Spleen (tissue), 13 donors: ENCODE measurements around the gene ST6GALNAC1. TPM values are rescaled to one million over a fixed set of nuclear protein-coding genes. Genes with fewer than 3 reads are reported as not detected.

ENCODE experiments used
- DNase-seq: peaks from one replicate; pipeline ENCODE4 v3.0.0-alpha.2; 2020
- H3K27ac ChIP-seq, 8 donors: fragments of 200-600 bp; sonication (generic) in 7 of 8; 1 replicate in 4 of 8; 2 replicates in 4 of 8; pipeline versions ENCODE4 v1.5.0 to v1.8.0; 2016 to 2021; ENCODE audit warnings: inconsistent platforms in 4 of 8, mild to moderate bottlenecking in 4 of 8, moderate library complexity in 1 of 8
- H3K27me3 ChIP-seq, 7 donors: fragments of 200-600 bp; sonication (generic) in 6 of 7; replicated peaks in 1 of 7; 1 replicate in 4 of 7; 2 replicates in 3 of 7; pipeline versions ENCODE4 v1.5.0 to v1.8.0; 2016 to 2021; ENCODE audit warnings: inconsistent platforms in 3 of 7, mild to moderate bottlenecking in 1 of 7
- H3K36me3 ChIP-seq, 6 donors: fragments of 200-600 bp; sonication (generic) in 5 of 6; 1 replicate in 4 of 6; 2 replicates in 2 of 6; pipeline versions ENCODE4 v1.5.0 to v1.8.0; 2016 to 2021; ENCODE audit warnings: inconsistent platforms in 2 of 6
- H3K4me1 ChIP-seq, 6 donors: fragments of 200-600 bp; sonication (generic) in 5 of 6; 1 replicate in 3 of 6; 2 replicates in 3 of 6; pipeline versions ENCODE4 v1.5.0 to v1.8.0; 2016 to 2021; ENCODE audit warnings: inconsistent platforms in 3 of 6
- H3K4me3 ChIP-seq, 8 donors: fragments of 200-600 bp; sonication (generic) in 7 of 8; 1 replicate in 4 of 8; 2 replicates in 4 of 8; pipeline versions ENCODE4 v1.5.0 to v1.8.0; 2016 to 2021; ENCODE audit warnings: inconsistent platforms in 4 of 8, mild to moderate bottlenecking in 4 of 8, moderate library complexity in 2 of 8
- H3K9me3 ChIP-seq, 8 donors: fragments of 200-600 bp; sonication (generic) in 7 of 8; 1 replicate in 4 of 8; 2 replicates in 4 of 8; pipeline versions ENCODE4 v1.5.0 to v1.8.0; 2016 to 2021; ENCODE audit warnings: inconsistent platforms in 4 of 8
- POLR2A ChIP-seq, 3 donors: fragments of 450-650 bp; IDR thresholded peaks; one replicate each; pipeline ENCODE4 v1.5.1; 2017; ENCODE audit warnings: antibody characterized with exemption in 3 of 3, mild to moderate bottlenecking in 1 of 3
- POLR2AphosphoS5 ChIP-seq, 3 donors: sonication (generic); formaldehyde crosslinking; IDR thresholded peaks; one replicate each; pipeline ENCODE4 v1.5.1; 2017; ENCODE audit warnings: antibody characterized with exemption in 3 of 3
- WGBS, 5 donors: extraction: QIAGEN DNeasy Blood & Tissue Kit in 3 of 5; methylation state at CpG; one replicate each; pipeline versions ENCODE4 v1.1.5 to v1.1.7; 2013 to 2018; 5-methylcytosine and 5-hydroxymethylcytosine counted together
- intact Hi-C: fragments of 100-400 bp; cut with DNase I; formaldehyde crosslinking; loops from one replicate; pipeline ENCODE4 v1.15.0; 2023; ENCODE audit warnings: low total_unique reads
- long read RNA-seq, 2 donors: transcript quantifications; one replicate each; lab custom pipeline, GENCODE V29; 2026
- polyA plus RNA-seq, 3 donors: library from polyadenylated mRNA; stranded (reverse); fragments of 200-250 nt; gene quantifications; one replicate each; pipeline ENCODE4 v1.2.1, GENCODE V29; 2013
- total RNA-seq, 7 donors: library from RNA; depleted of rRNA in 3 of 7; stranded (reverse); fragments of >200 nt in 3 of 7; fragmentation: NEBNext Ultra II Directional in 4 of 7; extraction: Animal tissue kit (Norgen Biotek cat#: 25700) in 4 of 7; gene quantifications; one replicate each; pipeline versions ENCODE4 v1.1.0 to v1.2.1, GENCODE V29; 2016 to 2021
- TF ChIP-seq, protein P1 (sequence below), 11 experiments: fragments of 200-600 bp in 7 of 11; fragments of 450-650 bp in 4 of 11; sonication (generic) in 4 of 11; IDR thresholded peaks in 8 of 11; conservative IDR thresholded peaks in 3 of 11; 1 replicate in 7 of 11; 2 replicates in 4 of 11; pipeline versions ENCODE4 v1.4.0 to v1.8.0; 2016 to 2021; ENCODE audit warnings: antibody characterized with exemption in 11 of 11, inconsistent platforms in 4 of 11, mild to moderate bottlenecking in 1 of 11
- donor health status: healthy with polysubstance abuse.
- donor health status: DM: no; HTN: no; CAD: no; lungs with moderate emphysema.
- donor health status: DM: no; HTN: no; CAD: no.
- donor health status: Bipolar disorder and iron deficiency.
- donor health status: healthy.
- donor health status: DM: no; HTN: no; CAD: no.
- donor health status: DM: yes; HTN: yes; CAD: no.

ST6GALNAC1 gene
- total RNA-seq (10 to 100 TPM in 6 of 7 donors, 1 to 10 TPM in 1; 6.1 to 25.3 (median 13.5) TPM), polyA plus RNA-seq (10 to 100 TPM in 1 of 3 donors, 1 to 10 TPM in 2; 2.3 to 13.2 (median 4.8) TPM)
- long read RNA-seq, donor 1: 0 reads
- long read RNA-seq, donor 2: 0 reads

DNA sequence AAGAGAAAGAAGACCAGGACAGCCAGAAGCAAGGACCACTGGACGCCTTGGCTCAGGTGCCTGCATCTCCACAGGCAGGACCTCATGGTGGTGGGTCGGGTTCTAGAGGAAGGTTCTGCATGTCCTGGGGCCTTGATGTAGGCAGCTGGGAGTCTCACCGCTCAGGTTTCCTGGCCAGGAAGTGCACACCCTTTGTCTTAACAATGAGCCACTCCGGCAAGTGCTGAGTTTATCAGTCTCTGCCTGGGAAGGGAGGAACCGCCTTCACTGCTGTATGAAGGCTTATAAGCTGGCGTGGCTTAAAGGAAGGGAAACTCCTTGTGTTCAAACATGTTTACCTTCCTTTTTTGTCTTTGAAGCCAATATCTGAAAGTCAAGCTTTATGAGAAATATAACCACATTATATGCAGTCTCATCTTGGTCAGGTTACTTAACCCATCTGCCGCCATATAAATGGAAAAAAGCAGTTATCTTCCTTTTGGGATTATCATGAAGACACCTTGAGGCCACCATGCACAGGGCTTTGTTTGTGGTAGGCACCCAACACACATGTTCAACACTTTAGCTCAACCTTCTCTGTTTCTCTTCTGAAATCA is at the start of gene ST6GALNAC1:
Gene ST6GALNAC1 (minus strand): TSS at position 205 of the 596 bp plus-strand sequence. CDS start 119 bp downstream, at position 86.
- peak within 1 kb of the TSS in 7 of 8 donors; percentile 2 to 62 (median 18) for H3K4me3 ChIP-seq
- peaks cover 0 to 10% (median 0%) of the 10 kb centered on the region in 7 donors for H3K27me3 ChIP-seq
- no peak for DNase-seq
- WGBS, 5 donors: 53 to 67% (median 64%) methylated on average over 7 of the region's 7 CpGs
- peaks cover 0 to 34% (median 9%) of the 10 kb centered on the region in 6 donors for H3K4me1 ChIP-seq
- no peaks in the 10 kb centered on the region for H3K36me3 ChIP-seq
- H3K9me3 ChIP-seq: peaks cover 0 to 24% (median 21%) of the 10 kb centered on the region in 8 donors
- TF ChIP-seq, protein P1, sequence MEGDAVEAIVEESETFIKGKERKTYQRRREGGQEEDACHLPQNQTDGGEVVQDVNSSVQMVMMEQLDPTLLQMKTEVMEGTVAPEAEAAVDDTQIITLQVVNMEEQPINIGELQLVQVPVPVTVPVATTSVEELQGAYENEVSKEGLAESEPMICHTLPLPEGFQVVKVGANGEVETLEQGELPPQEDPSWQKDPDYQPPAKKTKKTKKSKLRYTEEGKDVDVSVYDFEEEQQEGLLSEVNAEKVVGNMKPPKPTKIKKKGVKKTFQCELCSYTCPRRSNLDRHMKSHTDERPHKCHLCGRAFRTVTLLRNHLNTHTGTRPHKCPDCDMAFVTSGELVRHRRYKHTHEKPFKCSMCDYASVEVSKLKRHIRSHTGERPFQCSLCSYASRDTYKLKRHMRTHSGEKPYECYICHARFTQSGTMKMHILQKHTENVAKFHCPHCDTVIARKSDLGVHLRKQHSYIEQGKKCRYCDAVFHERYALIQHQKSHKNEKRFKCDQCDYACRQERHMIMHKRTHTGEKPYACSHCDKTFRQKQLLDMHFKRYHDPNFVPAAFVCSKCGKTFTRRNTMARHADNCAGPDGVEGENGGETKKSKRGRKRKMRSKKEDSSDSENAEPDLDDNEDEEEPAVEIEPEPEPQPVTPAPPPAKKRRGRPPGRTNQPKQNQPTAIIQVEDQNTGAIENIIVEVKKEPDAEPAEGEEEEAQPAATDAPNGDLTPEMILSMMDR (IDR thresholded peaks at IDR 0.05 in 8 of 11, conservative IDR thresholded peaks at IDR 0.05 in 3 of 11): no peak
- TF ChIP-seq POLR2A (IDR thresholded peaks at IDR 0.05): no peak
- TF ChIP-seq POLR2AphosphoS5 (IDR thresholded peaks at IDR 0.05): peak in 2 of 3 donors; percentile 63 to 65
- H3K27ac ChIP-seq: peak within 1 kb of the TSS; percentile 0 to 77 (median 63)
- intact Hi-C loops: no loop called here

DNA sequence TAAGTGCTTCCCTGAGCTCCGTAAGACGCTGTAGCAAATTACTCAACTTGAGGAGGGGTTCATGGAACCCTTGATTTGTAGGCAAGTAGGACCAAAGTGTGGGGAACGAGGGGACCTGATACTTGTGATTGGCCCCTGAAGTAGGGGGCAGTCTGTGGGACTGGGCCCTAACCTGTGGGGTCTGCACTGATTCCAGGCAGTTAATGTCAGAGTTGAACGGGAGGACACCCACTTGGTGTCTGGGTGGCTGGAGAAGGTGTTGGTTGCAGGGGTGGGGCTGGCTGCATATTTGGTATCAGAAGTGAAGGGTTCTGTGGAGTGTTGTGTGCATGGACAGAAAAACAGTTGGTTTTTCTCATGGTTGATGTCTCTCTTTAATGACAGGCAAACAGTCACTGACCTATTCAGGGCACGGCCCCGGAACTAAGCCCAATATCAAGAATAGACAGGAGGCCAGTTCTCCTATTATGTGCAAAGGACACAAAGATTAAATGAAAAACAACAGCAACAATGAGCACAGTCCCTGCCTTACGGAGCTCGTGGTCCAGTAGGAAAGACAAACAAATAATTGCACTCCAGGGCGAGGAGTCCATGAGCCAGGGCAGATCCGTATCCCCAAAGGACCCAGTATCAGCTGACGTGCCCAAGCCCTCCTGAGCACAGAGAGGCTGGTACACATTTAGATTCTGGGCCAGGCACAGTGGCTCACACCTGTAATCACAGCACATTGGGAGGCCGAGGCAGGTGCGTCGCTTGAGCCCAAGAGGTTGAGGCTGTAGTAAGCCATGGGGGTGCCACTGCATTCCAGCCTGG is 48.0 kb upstream of the ST6GALNAC1 start:
- Histone ChIP-seq H3K36me3 (peaks cover 0 to 9% (median 0%) of the 10 kb centered on the region in 6 donors), H3K9me3 (no peaks in the 10 kb centered on the region), H3K4me1 (peaks cover 23 to 97% (median 49%) of the 10 kb centered on the region in 6 donors), H3K27ac (peak overlapping the region in 6 of 8 donors; percentile 21 to 81 (median 40)), H3K27me3 (no peaks in the 10 kb centered on the region), H3K4me3 (no peak overlapping the region)
- intact Hi-C loops: no loop called here
- no peak for DNase-seq
- TF ChIP-seq, protein P1 (IDR thresholded peaks at IDR 0.05 in 8 of 11, conservative IDR thresholded peaks at IDR 0.05 in 3 of 11): no peak
- TF ChIP-seq POLR2AphosphoS5 (IDR thresholded peaks at IDR 0.05) (no peak), POLR2A (IDR thresholded peaks at IDR 0.05) (no peak)
- WGBS, 5 donors: 81 to 89% (median 85%) methylated on average over 14 of the region's 14 CpGs

- intact Hi-C loops: no loop called here
- Histone ChIP-seq H3K4me3 (no peak overlapping the region), H3K27me3 (no peaks in the 10 kb centered on the region), H3K27ac (peak overlapping the region in 4 of 8 donors; percentile 22 to 85 (median 28)), H3K9me3 (no peaks in the 10 kb centered on the region), H3K36me3 (peaks cover 0 to 9% (median 0%) of the 10 kb centered on the region in 6 donors), H3K4me1 (peaks cover 15 to 97% (median 48%) of the 10 kb centered on the region in 6 donors)
- DNase-seq: peak; percentile 33
- WGBS, 5 donors: 79 to 94% (median 89%) methylated on average over 13 of the region's 13 CpGs
- TF ChIP-seq POLR2AphosphoS5 (IDR thresholded peaks at IDR 0.05): no peak
- TF ChIP-seq, protein P1 (IDR thresholded peaks at IDR 0.05 in 8 of 11, conservative IDR thresholded peaks at IDR 0.05 in 3 of 11): no peak
- no peak for TF ChIP-seq POLR2A (IDR thresholded peaks at IDR 0.05)
Measured at GRCh38 chr17:76690596-76691280, 47.2 kb upstream of the ST6GALNAC1 start.
